Tibial nerve (tissue), 4 donors: ENCODE results near the gene ASS1. TPM values are rescaled to one million over a fixed set of nuclear protein-coding genes. Genes with fewer than 3 reads are reported as not detected.

Source experiments
- DNase-seq, 2 donors: peaks; one replicate each; pipeline ENCODE4 v3.0.0-alpha.2; 2019; ENCODE audit warnings: low spot score in 2 of 2
- H3K27ac ChIP-seq, 4 donors: fragments of 200-600 bp; sonication (generic) in 3 of 4; one replicate each; pipeline ENCODE4 v1.5.1; 2017 to 2019; ENCODE audit warnings: mild to moderate bottlenecking in 1 of 4
- H3K27me3 ChIP-seq, 2 donors: fragments of 200-600 bp; sonication (generic) in 1 of 2; one replicate each; pipeline versions ENCODE4 v1.5.1 to v1.6.0; 2017 to 2019
- H3K36me3 ChIP-seq, 3 donors: fragments of 200-600 bp; sonication (generic); one replicate each; pipeline ENCODE4 v1.5.1; 2018 to 2019
- H3K4me1 ChIP-seq, 4 donors: fragments of 200-600 bp; sonication (generic) in 3 of 4; one replicate each; pipeline ENCODE4 v1.5.1; 2017 to 2019
- H3K4me3 ChIP-seq, 4 donors: fragments of 200-600 bp; sonication (generic) in 3 of 4; one replicate each; pipeline ENCODE4 v1.5.1; 2017 to 2019; ENCODE audit warnings: mild to moderate bottlenecking in 1 of 4, moderate library complexity in 1 of 4
- H3K9me3 ChIP-seq, 4 donors: fragments of 200-600 bp; sonication (generic) in 3 of 4; one replicate each; pipeline ENCODE4 v1.5.1; 2017 to 2019
- EP300 ChIP-seq, 2 donors: sonication (generic); formaldehyde crosslinking; IDR thresholded peaks; one replicate each; pipeline ENCODE4 v1.6.1; 2017; ENCODE audit warnings: antibody characterized with exemption in 2 of 2, mild to moderate bottlenecking in 1 of 2
- POLR2A ChIP-seq, 2 donors: fragments of 450-650 bp; IDR thresholded peaks; one replicate each; pipeline ENCODE4 v1.6.1; 2017; ENCODE audit warnings: antibody characterized with exemption in 2 of 2, mild to moderate bottlenecking in 2 of 2, moderate library complexity in 2 of 2
- WGBS, 2 donors: methylation state at CpG; one replicate each; pipeline ENCODE4 v1.1.5; 2018; 5-methylcytosine and 5-hydroxymethylcytosine counted together
- total RNA-seq, 4 donors: library from RNA; depleted of rRNA; stranded (reverse); fragments of >200 nt; gene quantifications; one replicate each; pipeline ENCODE4 v1.1.0, GENCODE V29; 2016
- TF ChIP-seq, protein P1 (sequence below), 5 experiments: fragments of 200-600 bp in 3 of 5; fragments of 450-650 bp in 2 of 5; sonication (generic) in 3 of 5; IDR thresholded peaks; one replicate each; pipeline ENCODE4 v1.5.1; 2016 to 2019; ENCODE audit warnings: antibody characterized with exemption in 5 of 5, mild to moderate bottlenecking in 3 of 5, moderate library complexity in 2 of 5

The ASS1 gene
- total RNA-seq, 4 donors from 2014 or later = 170 to 375 (median 297) TPM

- Histone ChIP-seq H3K27ac (no peak overlapping the region), H3K27me3 (peaks cover 0 to 33% of the 10 kb centered on the region in 2 donors), H3K9me3 (no peaks in the 10 kb centered on the region), H3K4me1 (no peaks in the 10 kb centered on the region), H3K36me3 (no peaks in the 10 kb centered on the region), H3K4me3 (no peak overlapping the region)
- DNase-seq = no peak
- WGBS, 2 donors = 70 to 73% methylated on average over 6 to 7 of the region's 7 CpGs
- TF ChIP-seq POLR2A (IDR thresholded peaks at IDR 0.05) (no peak), EP300 (IDR thresholded peaks at IDR 0.05) (no peak)
- TF ChIP-seq, protein P1, sequence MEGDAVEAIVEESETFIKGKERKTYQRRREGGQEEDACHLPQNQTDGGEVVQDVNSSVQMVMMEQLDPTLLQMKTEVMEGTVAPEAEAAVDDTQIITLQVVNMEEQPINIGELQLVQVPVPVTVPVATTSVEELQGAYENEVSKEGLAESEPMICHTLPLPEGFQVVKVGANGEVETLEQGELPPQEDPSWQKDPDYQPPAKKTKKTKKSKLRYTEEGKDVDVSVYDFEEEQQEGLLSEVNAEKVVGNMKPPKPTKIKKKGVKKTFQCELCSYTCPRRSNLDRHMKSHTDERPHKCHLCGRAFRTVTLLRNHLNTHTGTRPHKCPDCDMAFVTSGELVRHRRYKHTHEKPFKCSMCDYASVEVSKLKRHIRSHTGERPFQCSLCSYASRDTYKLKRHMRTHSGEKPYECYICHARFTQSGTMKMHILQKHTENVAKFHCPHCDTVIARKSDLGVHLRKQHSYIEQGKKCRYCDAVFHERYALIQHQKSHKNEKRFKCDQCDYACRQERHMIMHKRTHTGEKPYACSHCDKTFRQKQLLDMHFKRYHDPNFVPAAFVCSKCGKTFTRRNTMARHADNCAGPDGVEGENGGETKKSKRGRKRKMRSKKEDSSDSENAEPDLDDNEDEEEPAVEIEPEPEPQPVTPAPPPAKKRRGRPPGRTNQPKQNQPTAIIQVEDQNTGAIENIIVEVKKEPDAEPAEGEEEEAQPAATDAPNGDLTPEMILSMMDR (IDR thresholded peaks at IDR 0.05) = no peak
Observed at GRCh38 chr9:130522233-130522808, 77.6 kb downstream of the ASS1 start.

GRCh38 chr9:130523921-130524320, 79.2 kb downstream of the ASS1 start:
- H3K27ac ChIP-seq = no peak overlapping the region
- no peaks in the 10 kb centered on the region for H3K36me3 ChIP-seq
- TF ChIP-seq EP300 (IDR thresholded peaks at IDR 0.05) (no peak), POLR2A (IDR thresholded peaks at IDR 0.05) (no peak)
- TF ChIP-seq, protein P1 (IDR thresholded peaks at IDR 0.05) = no peak
- DNase-seq = no peak
- no peak overlapping the region for H3K4me3 ChIP-seq
- no peaks in the 10 kb centered on the region for H3K4me1 ChIP-seq
- H3K9me3 ChIP-seq = no peaks in the 10 kb centered on the region
- 28 to 30% methylated on average over 9 to 12 of the region's 12 CpGs for WGBS, 2 donors
- peaks cover 0 to 48% of the 10 kb centered on the region in 2 donors for H3K27me3 ChIP-seq

GRCh38 chr9:130526193-130526853, 81.6 kb downstream of the ASS1 start:
- WGBS, 2 donors = 73 to 76% methylated on average over 15 to 18 of the region's 18 CpGs
- no peaks in the 10 kb centered on the region for H3K4me1 ChIP-seq
- no peak overlapping the region for H3K27ac ChIP-seq
- no peak for DNase-seq
- H3K36me3 ChIP-seq = no peaks in the 10 kb centered on the region
- H3K9me3 ChIP-seq = no peaks in the 10 kb centered on the region
- H3K27me3 ChIP-seq = peaks cover 0 to 48% of the 10 kb centered on the region in 2 donors
- H3K4me3 ChIP-seq = no peak overlapping the region
- TF ChIP-seq EP300 (IDR thresholded peaks at IDR 0.05) (no peak), POLR2A (IDR thresholded peaks at IDR 0.05) (no peak)
- TF ChIP-seq, protein P1 (IDR thresholded peaks at IDR 0.05) = no peak

GRCh38 chr9:130526854-130527650, 82.3 kb downstream of the ASS1 start:
- no peaks in the 10 kb centered on the region for H3K4me1 ChIP-seq
- TF ChIP-seq POLR2A (IDR thresholded peaks at IDR 0.05) = no peak
- TF ChIP-seq, protein P1 (IDR thresholded peaks at IDR 0.05) = no peak
- TF ChIP-seq EP300 (IDR thresholded peaks at IDR 0.05) = no peak
- peaks cover 0 to 48% of the 10 kb centered on the region in 2 donors for H3K27me3 ChIP-seq
- no peak overlapping the region for H3K4me3 ChIP-seq
- no peaks in the 10 kb centered on the region for H3K36me3 ChIP-seq
- H3K27ac ChIP-seq = no peak overlapping the region
- no peaks in the 10 kb centered on the region for H3K9me3 ChIP-seq
- DNase-seq = no peak
- WGBS, 2 donors = 64 to 72% methylated on average over 27 to 31 of the region's 31 CpGs
